Prostate gland (tissue), 2 donors: ENCODE measurements around the gene CKS2.

ENCODE experiments used
- CTCF ChIP-seq, 4 experiments: fragments of 200-600 bp in 2 of 4; fragments of 450-650 bp in 2 of 4; sonication (generic) in 2 of 4; IDR thresholded peaks; 1 replicate in 3 of 4; 2 replicates in 1 of 4; pipeline ENCODE4 v1.5.1; 2016 to 2019; ENCODE audit warnings: antibody characterized with exemption in 4 of 4, mild to moderate bottlenecking in 2 of 4, moderate library complexity in 2 of 4
- POLR2A ChIP-seq: fragments of 450-650 bp; IDR thresholded peaks from one replicate; pipeline ENCODE4 v1.6.1; 2016; ENCODE audit warnings: antibody characterized with exemption, mild to moderate bottlenecking
- POLR2AphosphoS5 ChIP-seq: sonication (generic); formaldehyde crosslinking; IDR thresholded peaks from one replicate; pipeline ENCODE4 v1.6.1; 2017; ENCODE audit warnings: antibody characterized with exemption

- no peak for TF ChIP-seq POLR2A
- TF ChIP-seq POLR2AphosphoS5: no peak
- no peak for TF ChIP-seq CTCF (IDR thresholded peaks at IDR 0.05)
Measured at GRCh38 chr9:89339807-89340206, 28.8 kb downstream of the CKS2 start.
